HepG2 (cell line): Measurements from ENCODE around the gene EREG.

ENCODE experiments used
- HDAC1 ChIP-seq: sonication (generic); formaldehyde crosslinking; IDR thresholded peaks from 2 replicates; pipeline ENCODE4 v1.5.1; 2020; ENCODE audit warnings: mild to moderate bottlenecking, missing genetic modification reagents
- YEATS4 ChIP-seq: sonication (generic); formaldehyde crosslinking; IDR thresholded peaks from 2 replicates; pipeline ENCODE4 v1.4.0; 2020; ENCODE audit warnings: missing genetic modification reagents, borderline replicate concordance
- TF ChIP-seq, protein P1 (sequence below): fragments of 450-650 bp; IDR thresholded peaks from 2 replicates; pipeline ENCODE4 v1.6.1; 2016

- TF ChIP-seq, protein P1, sequence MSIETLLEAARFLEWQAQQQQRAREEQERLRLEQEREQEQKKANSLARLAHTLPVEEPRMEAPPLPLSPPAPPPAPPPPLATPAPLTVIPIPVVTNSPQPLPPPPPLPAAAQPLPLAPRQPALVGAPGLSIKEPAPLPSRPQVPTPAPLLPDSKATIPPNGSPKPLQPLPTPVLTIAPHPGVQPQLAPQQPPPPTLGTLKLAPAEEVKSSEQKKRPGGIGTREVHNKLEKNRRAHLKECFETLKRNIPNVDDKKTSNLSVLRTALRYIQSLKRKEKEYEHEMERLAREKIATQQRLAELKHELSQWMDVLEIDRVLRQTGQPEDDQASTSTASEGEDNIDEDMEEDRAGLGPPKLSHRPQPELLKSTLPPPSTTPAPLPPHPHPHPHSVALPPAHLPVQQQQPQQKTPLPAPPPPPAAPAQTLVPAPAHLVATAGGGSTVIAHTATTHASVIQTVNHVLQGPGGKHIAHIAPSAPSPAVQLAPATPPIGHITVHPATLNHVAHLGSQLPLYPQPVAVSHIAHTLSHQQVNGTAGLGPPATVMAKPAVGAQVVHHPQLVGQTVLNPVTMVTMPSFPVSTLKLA: no peak
- TF ChIP-seq HDAC1 (CRISPR knock-in tag) (no peak), YEATS4 (CRISPR knock-in tag) (no peak)
Observed at GRCh38 chr4:74370912-74371311, 6.0 kb downstream of the EREG start.
